ENCODE results near the gene CACFD1. TPM values are rescaled to one million over a fixed set of nuclear protein-coding genes. Genes with fewer than 3 reads are reported as not detected.

Gene CACFD1
- polyA plus RNA-seq, 3 donors: 5.0 to 6.7 (median 5.1) TPM

DNA sequence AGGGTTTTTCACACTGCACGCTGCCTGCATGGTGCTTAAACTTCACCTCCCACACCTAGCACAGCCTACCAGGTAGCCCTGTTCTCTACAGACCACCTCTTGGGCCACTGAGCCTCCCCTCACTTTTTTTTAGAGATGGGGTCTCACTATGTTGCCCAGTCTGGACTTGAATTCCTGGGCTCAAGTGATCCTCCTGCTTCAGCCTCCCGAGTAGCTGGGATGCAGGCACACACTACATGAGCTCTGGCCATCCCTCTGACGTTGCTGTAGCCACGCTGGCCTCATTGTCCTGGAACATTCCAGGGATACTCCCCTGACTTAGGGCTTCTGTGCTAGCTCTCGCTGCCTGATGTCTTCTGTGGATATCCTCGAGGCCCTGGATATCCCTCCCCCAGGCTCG is 7.2 kb upstream of the CACFD1 start:
- H2AFZ ChIP-seq (ENCODE audit: insufficient read depth, low read depth, low read length, poor library complexity, severe bottlenecking): no peak overlapping the region
- 95% methylated on average over 6 of the region's 7 CpGs for WGBS (ENCODE audit: insufficient coverage)
- DNase-seq: no peak
- no peaks in the 10 kb centered on the region for H3K79me2 ChIP-seq (ENCODE audit: insufficient read depth, low read length)
- no peak overlapping the region for H3K9ac ChIP-seq (ENCODE audit: insufficient read depth, low read length, poor library complexity, severe bottlenecking)
- no peak overlapping the region for H3K4me3 ChIP-seq (replicated peaks in 1 of 3; ENCODE audit: low read depth in 2 of 3, low read length in 3 of 3)
- no peaks in the 10 kb centered on the region for H4K20me1 ChIP-seq (ENCODE audit: insufficient read depth, low read length)
- TF ChIP-seq, protein P1, sequence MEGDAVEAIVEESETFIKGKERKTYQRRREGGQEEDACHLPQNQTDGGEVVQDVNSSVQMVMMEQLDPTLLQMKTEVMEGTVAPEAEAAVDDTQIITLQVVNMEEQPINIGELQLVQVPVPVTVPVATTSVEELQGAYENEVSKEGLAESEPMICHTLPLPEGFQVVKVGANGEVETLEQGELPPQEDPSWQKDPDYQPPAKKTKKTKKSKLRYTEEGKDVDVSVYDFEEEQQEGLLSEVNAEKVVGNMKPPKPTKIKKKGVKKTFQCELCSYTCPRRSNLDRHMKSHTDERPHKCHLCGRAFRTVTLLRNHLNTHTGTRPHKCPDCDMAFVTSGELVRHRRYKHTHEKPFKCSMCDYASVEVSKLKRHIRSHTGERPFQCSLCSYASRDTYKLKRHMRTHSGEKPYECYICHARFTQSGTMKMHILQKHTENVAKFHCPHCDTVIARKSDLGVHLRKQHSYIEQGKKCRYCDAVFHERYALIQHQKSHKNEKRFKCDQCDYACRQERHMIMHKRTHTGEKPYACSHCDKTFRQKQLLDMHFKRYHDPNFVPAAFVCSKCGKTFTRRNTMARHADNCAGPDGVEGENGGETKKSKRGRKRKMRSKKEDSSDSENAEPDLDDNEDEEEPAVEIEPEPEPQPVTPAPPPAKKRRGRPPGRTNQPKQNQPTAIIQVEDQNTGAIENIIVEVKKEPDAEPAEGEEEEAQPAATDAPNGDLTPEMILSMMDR (IDR thresholded peaks at IDR 0.05): no peak
- no peak overlapping the region for H3K27ac Mint-ChIP-seq
- no peaks in the 10 kb centered on the region for H3K9me3 Mint-ChIP-seq
- H3K4me2 ChIP-seq (replicated peaks; ENCODE audit: extremely low read depth, low read length, poor library complexity, severe bottlenecking): no peak overlapping the region
- peaks cover 4 to 10% (median 4%) of the 10 kb centered on the region in 3 donors for H3K27me3 Mint-ChIP-seq (ENCODE audit: low read depth in 3 of 3)
- H3K27me3 ChIP-seq (ENCODE audit: control insufficient read depth in 2 of 2, insufficient read depth in 2 of 2, low read length in 2 of 2): no peaks in the 10 kb centered on the region
- H3K4me1 Mint-ChIP-seq: no peaks in the 10 kb centered on the region
- no peak overlapping the region for H3K27ac ChIP-seq (ENCODE audit: low read depth in 1 of 2, low read length in 2 of 2)
- H3K4me3 Mint-ChIP-seq: no peak overlapping the region
- no peaks in the 10 kb centered on the region for H3K36me3 Mint-ChIP-seq
- intact Hi-C loops (cut with micrococcal nuclease): loop anchor here in 1 of 2 donors (10.0 kb wide), 1 partner anchor 572 kb away; the partner anchor contains the start of gene BRD3OS
- no peaks in the 10 kb centered on the region for H3K36me3 ChIP-seq (replicated peaks in 1 of 2; ENCODE audit: control insufficient read depth in 1 of 2, insufficient read depth in 2 of 2, low read length in 2 of 2)
- H3K9me3 ChIP-seq (replicated peaks in 1 of 2; ENCODE audit: control insufficient read depth in 1 of 2, insufficient read depth in 1 of 2, low read length in 2 of 2): no peaks in the 10 kb centered on the region
- H3K4me1 ChIP-seq (ENCODE audit: control insufficient read depth in 1 of 2, insufficient read depth in 2 of 2, low read length in 2 of 2): no peaks in the 10 kb centered on the region

DNA sequence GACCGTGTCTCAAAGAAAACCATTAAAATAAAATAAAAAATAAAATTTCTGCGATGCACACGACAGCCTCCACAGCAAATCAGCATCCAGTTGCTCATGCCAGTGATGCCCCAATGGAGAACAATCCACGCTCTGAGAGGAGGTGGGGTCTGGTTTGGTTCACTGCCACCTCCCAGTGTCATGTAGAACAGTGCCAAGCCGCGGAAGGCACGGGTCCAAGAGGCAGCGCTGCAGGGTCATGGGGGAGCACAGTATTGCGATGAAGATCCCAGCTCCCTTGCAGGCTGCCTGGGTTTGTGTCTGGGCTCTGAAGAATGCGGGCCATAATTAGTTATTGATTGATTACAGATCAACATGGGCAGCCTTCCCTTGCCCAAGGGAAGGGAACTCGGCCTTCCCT is 6.1 kb upstream of the CACFD1 start:
- peak overlapping the region in 1 of 7 donors; percentile 32 for H3K27ac Mint-ChIP-seq
- peaks cover 0 to under 1% of the 10 kb centered on the region in 2 donors for H3K27me3 ChIP-seq (ENCODE audit: control insufficient read depth in 2 of 2, insufficient read depth in 2 of 2, low read length in 2 of 2)
- H3K79me2 ChIP-seq (ENCODE audit: insufficient read depth, low read length): no peaks in the 10 kb centered on the region
- peaks cover 2% of the 10 kb centered on the region in 2 donors for H3K4me1 ChIP-seq (ENCODE audit: control insufficient read depth in 1 of 2, insufficient read depth in 2 of 2, low read length in 2 of 2)
- no peaks in the 10 kb centered on the region for H3K36me3 ChIP-seq (replicated peaks in 1 of 2; ENCODE audit: control insufficient read depth in 1 of 2, insufficient read depth in 2 of 2, low read length in 2 of 2)
- no peak overlapping the region for H3K9ac ChIP-seq (ENCODE audit: insufficient read depth, low read length, poor library complexity, severe bottlenecking)
- H4K20me1 ChIP-seq (ENCODE audit: insufficient read depth, low read length): no peaks in the 10 kb centered on the region
- H3K9me3 Mint-ChIP-seq: peaks cover 0 to 1% (median 0%) of the 10 kb centered on the region in 7 donors
- H3K4me3 Mint-ChIP-seq: no peak overlapping the region
- peaks cover 3% of the 10 kb centered on the region for H3K4me1 Mint-ChIP-seq
- WGBS (ENCODE audit: insufficient coverage): 85% methylated on average over 10 of the region's 11 CpGs
- H3K36me3 Mint-ChIP-seq: no peaks in the 10 kb centered on the region
- H3K4me2 ChIP-seq (replicated peaks; ENCODE audit: extremely low read depth, low read length, poor library complexity, severe bottlenecking): no peak overlapping the region
- intact Hi-C loops (cut with micrococcal nuclease): loop anchor here in 1 of 2 donors (10.0 kb wide), 1 partner anchor 571 kb away; the partner anchor contains the start of gene BRD3OS
- no peak overlapping the region for H3K27ac ChIP-seq (ENCODE audit: low read depth in 1 of 2, low read length in 2 of 2)
- no peak overlapping the region for H3K4me3 ChIP-seq (replicated peaks in 1 of 3; ENCODE audit: low read depth in 2 of 3, low read length in 3 of 3)
- H2AFZ ChIP-seq (ENCODE audit: insufficient read depth, low read depth, low read length, poor library complexity, severe bottlenecking): no peak overlapping the region
- TF ChIP-seq, protein P1 (IDR thresholded peaks at IDR 0.05): no peak
- DNase-seq: no peak
- no peaks in the 10 kb centered on the region for H3K9me3 ChIP-seq (replicated peaks in 1 of 2; ENCODE audit: control insufficient read depth in 1 of 2, insufficient read depth in 1 of 2, low read length in 2 of 2)
- peaks cover 7 to 12% (median 9%) of the 10 kb centered on the region in 3 donors for H3K27me3 Mint-ChIP-seq (ENCODE audit: low read depth in 3 of 3)
